HepG2 (cell line): ENCODE data around the gene VAMP4. TPM values are rescaled to one million over a fixed set of nuclear protein-coding genes. Genes with fewer than 3 reads are reported as not detected.

ENCODE experiments used
- ATAC-seq: fragments of 200-7000 bp; cut with Tn5 transposase; 3 replicates; pipeline ENCODE4 v1.9.1; 2020; ENCODE audit warnings: mild to moderate bottlenecking, moderate library complexity
- BruUV-seq: library from RNA; stranded (reverse); fragments of 400-500 nt; replicated peaks from 2 replicates; lab custom pipeline; 2021; lab: Mats Ljungman, UMichigan
- CTCF ChIA-PET: fragments of 300-600 bp; formaldehyde crosslinking; extraction: SDS; loops from one replicate; lab custom pipeline; 2021; ENCODE audit warnings: low total read pairs, inconsistent platforms, low intra/inter-chr PET ratio; lab: Yijun Ruan, JAX
- POLR2A ChIA-PET: fragments of 350-600 bp; sonication (Branson Sonifier 250); formaldehyde crosslinking; loops from one replicate; lab custom pipeline; 2020; ENCODE audit warnings: antibody characterized with exemption, inconsistent platforms; lab: Yijun Ruan, JAX
- DNase-seq: peaks from one replicate; pipeline ENCODE4 v3.0.0-alpha.2; 2015; ENCODE audit warnings: low spot score
- FAIRE-seq: peaks from 3 replicates; lab custom pipeline; 2011; peaks lifted over from hg19 to GRCh38; lab: Jason Lieb, UNC
- H2AFZ ChIP-seq: one replicate; pipeline ENCODE4 v1.6.1; 2011; ENCODE audit warnings: low read length, inconsistent platforms
- H3K27ac ChIP-seq: fragments of 300-600 bp; 3 replicates; pipeline ENCODE4 v1.8.0; 2011; ENCODE audit warnings: mixed run types, mild to moderate bottlenecking, mixed read lengths, low read length, inconsistent platforms; ENCODE audit not compliant: insufficient read depth; ENCODE audit errors: extremely low read length
- H3K27me3 ChIP-seq, 2 experiments: fragments of 200-600 bp in 1 of 2; 2 replicates in 1 of 2; 3 replicates in 1 of 2; pipeline versions ENCODE4 v1.6.0 to v1.8.0; 2011; ENCODE audit warnings: low read length in 2 of 2, mild to moderate bottlenecking in 2 of 2, moderate library complexity in 2 of 2, inconsistent platforms in 1 of 2; ENCODE audit not compliant: insufficient read depth in 2 of 2, control insufficient read depth in 1 of 2
- H3K36me3 ChIP-seq, 2 experiments: fragments of 200-600 bp in 1 of 2; replicated peaks in 1 of 2; 2 replicates in 1 of 2; 3 replicates in 1 of 2; pipeline versions ENCODE4 v1.5.1 to v1.8.0; 2011; ENCODE audit warnings: low read length in 2 of 2, inconsistent platforms in 1 of 2; ENCODE audit not compliant: insufficient read depth in 2 of 2, control insufficient read depth in 1 of 2
- H3K4me1 ChIP-seq: 2 replicates; pipeline ENCODE4 v1.5.1; 2012; ENCODE audit warnings: low read length, inconsistent platforms; ENCODE audit not compliant: insufficient read depth
- H3K4me2 ChIP-seq: 2 replicates; pipeline ENCODE4 v1.6.0; 2011; ENCODE audit warnings: low read depth, low read length, inconsistent platforms
- H3K4me3 ChIP-seq, 3 experiments: fragments of 200-600 bp in 1 of 3; sonication (generic), shearing (Covaris generic) in 1 of 3; replicated peaks in 1 of 3; 2 replicates each; pipeline ENCODE4 v1.5.1; 2011 to 2016; ENCODE audit warnings: low read length in 3 of 3, inconsistent platforms in 2 of 3, low read depth in 2 of 3, mild to moderate bottlenecking in 2 of 3, control low read depth in 1 of 3, mixed read lengths in 1 of 3; ENCODE audit not compliant: insufficient read depth in 1 of 3
- H3K79me2 ChIP-seq: one replicate; pipeline ENCODE4 v1.6.1; 2011; ENCODE audit warnings: low read length, inconsistent platforms; ENCODE audit not compliant: insufficient read depth
- H3K9ac ChIP-seq: 2 replicates; pipeline ENCODE4 v1.6.0; 2011; ENCODE audit warnings: mild to moderate bottlenecking, low read depth, low read length, inconsistent platforms; ENCODE audit not compliant: insufficient read depth
- H3K9me3 ChIP-seq: 2 replicates; pipeline ENCODE4 v1.5.1; 2012; ENCODE audit warnings: mild to moderate bottlenecking, low read length
- H4K20me1 ChIP-seq: 2 replicates; pipeline ENCODE4 v1.6.0; 2011; ENCODE audit warnings: inconsistent platforms, mild to moderate bottlenecking, low read length, moderate library complexity; ENCODE audit not compliant: insufficient read depth
- GMEB1 ChIP-seq: sonication (generic); formaldehyde crosslinking; IDR thresholded peaks from 2 replicates; pipeline ENCODE4 v1.5.1; 2020; ENCODE audit warnings: missing genetic modification reagents, mild to moderate bottlenecking, borderline replicate concordance
- MLXIP ChIP-seq: sonication (generic); formaldehyde crosslinking; IDR thresholded peaks from 2 replicates; pipeline ENCODE4 v1.9.0; 2021; ENCODE audit warnings: missing genetic modification reagents, borderline replicate concordance
- NFE2L2 ChIP-seq: fragments of 150-350 bp; IDR thresholded peaks from 2 replicates; pipeline ENCODE4 v1.6.1; 2014; ENCODE audit warnings: low read length
- SOX13 ChIP-seq, 3 experiments: fragments of 450-650 bp in 1 of 3; sonication (generic) in 1 of 3; formaldehyde crosslinking in 1 of 3; IDR thresholded peaks in 2 of 3; conservative IDR thresholded peaks in 1 of 3; 2 replicates each; pipeline versions ENCODE4 v1.5.0 to v1.6.1; 2016 to 2020; ENCODE audit warnings: antibody characterized with exemption in 1 of 3, mild to moderate bottlenecking in 1 of 3, missing compliant biosample characterization in 1 of 3, missing genetic modification reagents in 1 of 3, moderate library complexity in 1 of 3
- ZBTB33 ChIP-seq: sonication (generic); formaldehyde crosslinking; IDR thresholded peaks from 2 replicates; pipeline ENCODE4 v1.4.0; 2020; ENCODE audit warnings: missing genetic modification reagents
- ZFP36 ChIP-seq: fragments of 150-350 bp; IDR thresholded peaks from 2 replicates; pipeline ENCODE4 v1.6.1; 2018; ENCODE audit warnings: borderline replicate concordance, low read length, low read depth; ENCODE audit not compliant: partially characterized antibody
- ZNF124 ChIP-seq: sonication (generic); formaldehyde crosslinking; IDR thresholded peaks from 2 replicates; pipeline ENCODE4 v1.4.0; 2020; ENCODE audit warnings: missing genetic modification reagents
- ZNF543 ChIP-seq: sonication (generic); formaldehyde crosslinking; IDR thresholded peaks from 2 replicates; pipeline ENCODE4 v1.4.0; 2020; ENCODE audit warnings: mild to moderate bottlenecking, missing genetic modification reagents
- ZNF562 ChIP-seq: sonication (generic); formaldehyde crosslinking; IDR thresholded peaks from 2 replicates; pipeline ENCODE4 v1.8.0; 2022; ENCODE audit warnings: missing genetic modification reagents, borderline replicate concordance
- WGBS: methylation state at CpG from one replicate; pipeline ENCODE4 v1.1.6; 2017; ENCODE audit warnings: low lambda C conversion rate; 5-methylcytosine and 5-hydroxymethylcytosine counted together
- in situ Hi-C: cut with HindIII; loops from 2 replicates; pipeline ENCODE4 v1.10.0; 2017; ENCODE audit warnings: low pct_unique_long_range_greater_than_20kb; ENCODE audit not compliant: extremely low pct_ligation_motif_present
- intact Hi-C: fragments of 100-400 bp; cut with micrococcal nuclease; formaldehyde crosslinking; loops from one replicate; pipeline ENCODE4 v1.10.0; 2022; ENCODE audit not compliant: unreplicated experiment
- polyA plus RNA-seq, 8 experiments: library from polyadenylated mRNA; depleted of rRNA in 3 of 8; stranded (reverse) in 7 of 8; unstranded in 1 of 8; fragments of >200 nt; fragmentation: Illumina TruSeq in 4 of 8; extraction: Trizol in 4 of 8; gene quantifications; 2 replicates each; pipeline versions ENCODE4 v1.2.1 to v1.2.3, GENCODE V29; 2011 to 2016; ENCODE audit warnings: low read depth in 4 of 8, missing spikeins in 1 of 8, mixed read lengths in 1 of 8; ENCODE audit not compliant: insufficient read depth in 1 of 8
- total RNA-seq, 5 experiments: library from RNA; depleted of rRNA; stranded (reverse); fragments of >200 nt; fragmentation: Illumina TruSeq; extraction: Trizol; gene quantifications; 2 replicates each; pipeline ENCODE4 v1.2.3, GENCODE V29; 2016; ENCODE audit warnings: low read depth in 1 of 5
- TF ChIP-seq, protein P1 (sequence below): fragments of 450-650 bp; IDR thresholded peaks from 2 replicates; pipeline ENCODE4 v1.6.1; 2017; ENCODE audit warnings: mild to moderate bottlenecking
- TF ChIP-seq, protein P2 (sequence below): sonication (generic); formaldehyde crosslinking; IDR thresholded peaks from 2 replicates; pipeline ENCODE4 v1.5.1; 2020; ENCODE audit warnings: missing genetic modification reagents, mild to moderate bottlenecking, borderline replicate concordance

VAMP4 gene
- total and polyA plus RNA-seq, 2 of the 13 experiments (the other 11 are each of a cell fraction or from before 2014, with no cell fraction given), result 1.4 to 2.0 TPM

- H3K27ac ChIP-seq, result no peak overlapping the region
- intact Hi-C loops, result no loop called here
- H3K4me2 ChIP-seq, result no peak overlapping the region
- FAIRE-seq, result no peak
- H3K36me3 ChIP-seq, result no peaks in the 10 kb centered on the region
- no peak overlapping the region for H2AFZ ChIP-seq
- H3K79me2 ChIP-seq, result no peaks in the 10 kb centered on the region
- ATAC-seq, result no peak
- in situ Hi-C loops, result loop anchor here (10.0 kb wide), 1 partner anchor 72 kb away; no protein-coding TSS in a partner anchor
- H3K4me3 ChIP-seq, result no peak overlapping the region
- BruUV-seq, result no TSS peak
- CTCF ChIA-PET, result no interaction called here
- no peak for DNase-seq
- H3K4me1 ChIP-seq, result no peaks in the 10 kb centered on the region
- POLR2A ChIA-PET, result no interaction called here
- H3K9me3 ChIP-seq, result no peaks in the 10 kb centered on the region
- no peak overlapping the region for H3K9ac ChIP-seq
- 95% methylated on average over 2 of the region's 2 CpGs for WGBS
- no peaks in the 10 kb centered on the region for H4K20me1 ChIP-seq
- no peaks in the 10 kb centered on the region for H3K27me3 ChIP-seq
- no peak for TF ChIP-seq MLXIP (CRISPR knock-in tag)
- no peak for TF ChIP-seq ZNF124 (CRISPR knock-in tag)
- TF ChIP-seq ZNF543 (CRISPR knock-in tag), result no peak
- TF ChIP-seq ZBTB33 (CRISPR knock-in tag), result no peak
- no peak for TF ChIP-seq ZNF562 (CRISPR knock-in tag)
- TF ChIP-seq, protein P1, sequence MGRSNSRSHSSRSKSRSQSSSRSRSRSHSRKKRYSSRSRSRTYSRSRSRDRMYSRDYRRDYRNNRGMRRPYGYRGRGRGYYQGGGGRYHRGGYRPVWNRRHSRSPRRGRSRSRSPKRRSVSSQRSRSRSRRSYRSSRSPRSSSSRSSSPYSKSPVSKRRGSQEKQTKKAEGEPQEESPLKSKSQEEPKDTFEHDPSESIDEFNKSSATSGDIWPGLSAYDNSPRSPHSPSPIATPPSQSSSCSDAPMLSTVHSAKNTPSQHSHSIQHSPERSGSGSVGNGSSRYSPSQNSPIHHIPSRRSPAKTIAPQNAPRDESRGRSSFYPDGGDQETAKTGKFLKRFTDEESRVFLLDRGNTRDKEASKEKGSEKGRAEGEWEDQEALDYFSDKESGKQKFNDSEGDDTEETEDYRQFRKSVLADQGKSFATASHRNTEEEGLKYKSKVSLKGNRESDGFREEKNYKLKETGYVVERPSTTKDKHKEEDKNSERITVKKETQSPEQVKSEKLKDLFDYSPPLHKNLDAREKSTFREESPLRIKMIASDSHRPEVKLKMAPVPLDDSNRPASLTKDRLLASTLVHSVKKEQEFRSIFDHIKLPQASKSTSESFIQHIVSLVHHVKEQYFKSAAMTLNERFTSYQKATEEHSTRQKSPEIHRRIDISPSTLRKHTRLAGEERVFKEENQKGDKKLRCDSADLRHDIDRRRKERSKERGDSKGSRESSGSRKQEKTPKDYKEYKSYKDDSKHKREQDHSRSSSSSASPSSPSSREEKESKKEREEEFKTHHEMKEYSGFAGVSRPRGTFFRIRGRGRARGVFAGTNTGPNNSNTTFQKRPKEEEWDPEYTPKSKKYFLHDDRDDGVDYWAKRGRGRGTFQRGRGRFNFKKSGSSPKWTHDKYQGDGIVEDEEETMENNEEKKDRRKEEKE, result no peak
- TF ChIP-seq GMEB1 (CRISPR knock-in tag), result no peak
- TF ChIP-seq, protein P2, sequence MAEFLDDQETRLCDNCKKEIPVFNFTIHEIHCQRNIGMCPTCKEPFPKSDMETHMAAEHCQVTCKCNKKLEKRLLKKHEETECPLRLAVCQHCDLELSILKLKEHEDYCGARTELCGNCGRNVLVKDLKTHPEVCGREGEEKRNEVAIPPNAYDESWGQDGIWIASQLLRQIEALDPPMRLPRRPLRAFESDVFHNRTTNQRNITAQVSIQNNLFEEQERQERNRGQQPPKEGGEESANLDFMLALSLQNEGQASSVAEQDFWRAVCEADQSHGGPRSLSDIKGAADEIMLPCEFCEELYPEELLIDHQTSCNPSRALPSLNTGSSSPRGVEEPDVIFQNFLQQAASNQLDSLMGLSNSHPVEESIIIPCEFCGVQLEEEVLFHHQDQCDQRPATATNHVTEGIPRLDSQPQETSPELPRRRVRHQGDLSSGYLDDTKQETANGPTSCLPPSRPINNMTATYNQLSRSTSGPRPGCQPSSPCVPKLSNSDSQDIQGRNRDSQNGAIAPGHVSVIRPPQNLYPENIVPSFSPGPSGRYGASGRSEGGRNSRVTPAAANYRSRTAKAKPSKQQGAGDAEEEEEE (CRISPR knock-in tag), result no peak
- no peak for TF ChIP-seq NFE2L2
- TF ChIP-seq SOX13 (IDR thresholded peaks at IDR 0.05), result no peak
- no peak for TF ChIP-seq SOX13 (CRISPR knock-in tag; conservative IDR thresholded peaks at IDR 0.05 in 1 of 2, IDR thresholded peaks at IDR 0.05 in 1 of 2)
- TF ChIP-seq ZFP36, result no peak
Measured at GRCh38 chr1:171717062-171717718, 24.7 kb downstream of the VAMP4 start.
